ENCODE measurements around the gene MAPK10. TPM values are rescaled to one million over a fixed set of nuclear protein-coding genes. Genes with fewer than 3 reads are reported as not detected.

MAPK10 gene
- total and polyA plus RNA-seq, 2 experiments from 2014 or later, result 3.6 to 8.1 TPM

DNA sequence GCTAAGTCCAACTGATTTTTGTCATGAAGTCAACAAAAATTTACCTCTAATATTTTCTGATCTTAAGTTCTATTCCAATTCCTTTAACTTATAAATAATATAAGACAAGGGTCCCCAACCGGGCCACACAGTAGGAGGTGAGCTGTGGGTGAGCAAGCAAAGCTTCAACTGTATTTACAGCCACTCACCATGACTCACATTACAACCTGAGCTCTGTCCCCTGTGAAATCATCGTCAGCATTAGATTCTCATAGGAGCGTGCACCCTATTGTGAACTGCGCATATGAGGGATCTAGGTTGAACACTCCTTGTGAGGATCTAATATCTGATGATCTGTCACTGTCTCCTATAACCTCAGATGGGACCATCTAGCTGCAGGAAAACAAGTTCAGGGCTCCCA lies 227.4 kb downstream of the MAPK10 start (continued):
- TF ChIP-seq REST (IDR thresholded peaks at IDR 0.05; ENCODE audit: unreplicated experiment), result no peak
- no peak for TF ChIP-seq ZNF462 (CRISPR knock-in tag; IDR thresholded peaks at IDR 0.05)
- TF ChIP-seq POLR2AphosphoS5 (IDR thresholded peaks at IDR 0.05; ENCODE audit: low read depth), result no peak

DNA sequence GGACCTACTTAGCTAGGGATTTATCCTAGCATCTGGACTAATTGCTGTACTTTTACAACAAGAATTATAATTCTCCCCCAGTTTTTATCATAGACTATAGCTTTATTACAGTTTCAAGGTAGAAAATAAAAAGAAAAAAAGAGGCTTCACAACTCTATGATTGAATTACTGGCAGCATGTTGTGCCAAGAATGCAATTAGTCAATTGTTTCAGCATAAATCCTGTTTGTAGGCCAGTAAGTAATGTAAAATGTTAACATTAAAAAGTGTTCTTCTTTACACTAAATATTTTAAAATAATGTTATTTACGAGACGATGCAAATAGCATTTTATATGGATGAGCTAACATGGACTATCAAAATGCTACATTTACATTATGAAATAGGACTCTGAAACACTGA lies 228.4 kb downstream of the MAPK10 start:
- H3K27ac Mint-ChIP-seq, result no peak overlapping the region
- ATAC-seq (no peak), DNase-seq (ENCODE audit: low spot score) (no peak)
- no peaks in the 10 kb centered on the region for H3K36me3 ChIP-seq (ENCODE audit: insufficient read depth)
- no peak overlapping the region for H3K4me3 Mint-ChIP-seq
- H3K27me3 Mint-ChIP-seq (ENCODE audit: insufficient read depth, low read depth, poor library complexity), result no peaks in the 10 kb centered on the region
- no peak overlapping the region for H3K4me2 ChIP-seq
- H3K4me3 ChIP-seq, result no peak overlapping the region
- H2AFZ ChIP-seq, result no peak overlapping the region
- H3K9me3 Mint-ChIP-seq, result no peaks in the 10 kb centered on the region
- H3K27ac ChIP-seq (ENCODE audit: low read depth), result no peak overlapping the region
- H3K27me3 ChIP-seq (ENCODE audit: insufficient read depth), result no peaks in the 10 kb centered on the region
- H3K4me1 Mint-ChIP-seq, result no peaks in the 10 kb centered on the region
- H3F3A ChIP-seq (replicated peaks; ENCODE audit: low read depth), result no peaks in the 10 kb centered on the region
- H3K79me2 ChIP-seq (replicated peaks; ENCODE audit: insufficient read depth), result no peaks in the 10 kb centered on the region
- peaks cover 6% of the 10 kb centered on the region; the same call in 1 of the 2 replicates for H3K9me2 ChIP-seq (ENCODE audit: insufficient read depth)
- H3K36me3 Mint-ChIP-seq (ENCODE audit: low read depth), result no peaks in the 10 kb centered on the region
- H4K20me1 ChIP-seq (replicated peaks; ENCODE audit: insufficient read depth), result no peaks in the 10 kb centered on the region
- no peaks in the 10 kb centered on the region for H3K4me1 ChIP-seq (ENCODE audit: insufficient read depth)
- TF ChIP-seq ETS1 (IDR thresholded peaks at IDR 0.05) (no peak), CREB1 (CRISPR knock-in tag; IDR thresholded peaks at IDR 0.05; ENCODE audit: low read depth) (no peak), ZNF462 (CRISPR knock-in tag; IDR thresholded peaks at IDR 0.05) (no peak)

Data from GM23338 (cell line).